AG04450 (cell line): Measurements from ENCODE around the gene NFKB2. TPM values are rescaled to one million over a fixed set of nuclear protein-coding genes. Genes with fewer than 3 reads are reported as not detected.
A peak's percentile ranks its signal among the peaks of the same experiment; 100 is the strongest.

Experiments used
- CTCF ChIA-PET: fragments of 300-600, 350-600 bp; formaldehyde crosslinking; extraction: SDS; loops from one replicate; lab custom pipeline; 2022; ENCODE audit warnings: antibody characterized with exemption, inconsistent platforms; lab: Charles Lee
- POLR2A ChIA-PET: fragments of 350-600 bp; formaldehyde crosslinking; extraction: SDS; loops from one replicate; lab custom pipeline; 2021; ENCODE audit warnings: antibody characterized with exemption, inconsistent platforms; lab: Yijun Ruan, JAX
- DNase-seq: peaks from one replicate; pipeline ENCODE4 v3.0.0-alpha.2; 2011; ENCODE audit warnings: low read depth, low spot score
- H3K27ac ChIP-seq: one replicate; pipeline ENCODE4 v1.5.1; 2012; ENCODE audit warnings: low read depth, low read length, control low read depth
- H3K27me3 ChIP-seq: one replicate; pipeline ENCODE4 v1.6.0; 2012; ENCODE audit warnings: low read length; ENCODE audit not compliant: control insufficient read depth, insufficient read depth
- H3K4me3 ChIP-seq: 2 replicates; pipeline ENCODE4 v1.5.1; 2011; ENCODE audit warnings: mild to moderate bottlenecking, low read depth, low read length, control low read depth
- H3K9me3 ChIP-seq: 2 replicates; pipeline ENCODE4 v1.5.1; 2012; ENCODE audit warnings: low read length; ENCODE audit not compliant: control insufficient read depth, insufficient read depth
- CTCF ChIP-seq: IDR thresholded peaks from 2 replicates; pipeline ENCODE4 v1.5.1; 2011; ENCODE audit warnings: low read depth, low read length, control low read depth, inconsistent platforms
- polyA plus RNA-seq: library from polyadenylated mRNA; depleted of rRNA; stranded (reverse); fragments of >200 nt; gene quantifications from 2 replicates; pipeline ENCODE4 v1.2.3, GENCODE V29; 2011

Gene NFKB2
- polyA plus RNA-seq, 1 experiment, result 26.1 TPM

GRCh38 chr10:102424916-102425315, 29.4 kb downstream of the NFKB2 start:
- no peak for TF ChIP-seq CTCF
- H3K9me3 ChIP-seq, result no peaks in the 10 kb centered on the region; the same call in 1 of the 2 replicates
- no peak overlapping the region for H3K4me3 ChIP-seq
- H3K27ac ChIP-seq, result no peak overlapping the region
- ChIA-PET CTCF (interaction anchor here (3.5 kb wide), 1 partner anchor 256 kb away, joined by 14 read pairs; no protein-coding TSS in a partner anchor), POLR2A (no interaction called here)
- H3K27me3 ChIP-seq, result no peaks in the 10 kb centered on the region
- no peak for DNase-seq

GRCh38 chr10:102425444-102425843, 29.9 kb downstream of the NFKB2 start:
- ChIA-PET POLR2A (interaction anchor here (0.5 kb wide), 1 partner anchor 11 kb away, joined by 5 read pairs; no protein-coding TSS in a partner anchor), CTCF (interaction anchor here (0.8 kb wide), 1 partner anchor 256 kb away, joined by 4 read pairs; no protein-coding TSS in a partner anchor)
- Histone ChIP-seq H3K9me3 (no peaks in the 10 kb centered on the region; the same call in 1 of the 2 replicates), H3K4me3 (no peak overlapping the region), H3K27ac (no peak overlapping the region), H3K27me3 (no peaks in the 10 kb centered on the region)
- no peak for TF ChIP-seq CTCF
- no peak for DNase-seq

- ChIA-PET CTCF (no interaction called here), POLR2A (interaction anchor here (0.6 kb wide), 1 partner anchor 22 kb away, joined by 3 read pairs; no protein-coding TSS in a partner anchor)
- no peak for DNase-seq
- H3K9me3 ChIP-seq, result no peaks in the 10 kb centered on the region; the same call in 1 of the 2 replicates
- no peak for TF ChIP-seq CTCF
- H3K4me3 ChIP-seq, result no peak overlapping the region
- H3K27ac ChIP-seq, result no peak overlapping the region
- H3K27me3 ChIP-seq, result no peaks in the 10 kb centered on the region
These were observed 31.3 kb downstream of the NFKB2 start for GRCh38 chr10:102426803-102427287.

- no peak for TF ChIP-seq CTCF
These were observed 34.0 kb downstream of the NFKB2 start for GRCh38 chr10:102429468-102429867.

GRCh38 chr10:102431452-102432124, 36.1 kb downstream of the NFKB2 start:
- DNase-seq, result no peak
- Histone ChIP-seq H3K9me3 (no peaks in the 10 kb centered on the region), H3K27me3 (no peaks in the 10 kb centered on the region), H3K27ac (peak overlapping the region; percentile 73), H3K4me3 (peak overlapping the region; percentile 93)
- CTCF ChIA-PET, result interaction anchor here (2.4 kb wide), 1 partner anchor 9 kb away, joined by 21 read pairs; no protein-coding TSS in a partner anchor
- TF ChIP-seq CTCF, result no peak
- POLR2A ChIA-PET, result interaction anchor here (1.1 to 1.8 kb wide), 3 partner anchors 10 to 262 kb away, joined by 8 to 31 read pairs (median 10); partner anchors contain the start of gene FBXL15

More at GRCh38 chr10:102429468-102429867, 34.0 kb downstream of the NFKB2 start:
- no peak overlapping the region for H3K27ac ChIP-seq
- no peaks in the 10 kb centered on the region for H3K9me3 ChIP-seq
- no peak for DNase-seq
- no peaks in the 10 kb centered on the region for H3K27me3 ChIP-seq
- CTCF ChIA-PET, result no interaction called here
- POLR2A ChIA-PET, result interaction anchor here (0.6 kb wide), 1 partner anchor 206 kb away, joined by 3 read pairs; no protein-coding TSS in a partner anchor
- H3K4me3 ChIP-seq, result no peak overlapping the region
